C4-2B (cell line): ENCODE results near the gene KLK6.

Experiments
- CTCF ChIP-seq: fragments of 450-650 bp; conservative IDR thresholded peaks from 2 replicates; pipeline ENCODE4 v1.5.1; 2017; ENCODE audit warnings: mild to moderate bottlenecking
- ZFX ChIP-seq: fragments of 450-650 bp; IDR thresholded peaks from 2 replicates; pipeline ENCODE4 v1.6.1; 2017

- TF ChIP-seq CTCF (no peak), ZFX (no peak)
These were observed 14.4 kb upstream of the KLK6 start, which contains the start of gene KLK7 for GRCh38 chr19:50983625-50984292.
